ENCODE results near the gene PSIP1. TPM values are rescaled to one million over a fixed set of nuclear protein-coding genes. Genes with fewer than 3 reads are reported as not detected.
"Not testable (repeated sequence)": the region's sequence is repeated elsewhere in the genome, so short reads cannot be mapped to it uniquely, and the experiment has no call there.

PSIP1 gene
- total and polyA plus RNA-seq, 9 of the 15 experiments (the other 6 are each of a cell fraction or from before 2014, with no cell fraction given), result 18.8 to 119 (median 59.9) TPM

DNA sequence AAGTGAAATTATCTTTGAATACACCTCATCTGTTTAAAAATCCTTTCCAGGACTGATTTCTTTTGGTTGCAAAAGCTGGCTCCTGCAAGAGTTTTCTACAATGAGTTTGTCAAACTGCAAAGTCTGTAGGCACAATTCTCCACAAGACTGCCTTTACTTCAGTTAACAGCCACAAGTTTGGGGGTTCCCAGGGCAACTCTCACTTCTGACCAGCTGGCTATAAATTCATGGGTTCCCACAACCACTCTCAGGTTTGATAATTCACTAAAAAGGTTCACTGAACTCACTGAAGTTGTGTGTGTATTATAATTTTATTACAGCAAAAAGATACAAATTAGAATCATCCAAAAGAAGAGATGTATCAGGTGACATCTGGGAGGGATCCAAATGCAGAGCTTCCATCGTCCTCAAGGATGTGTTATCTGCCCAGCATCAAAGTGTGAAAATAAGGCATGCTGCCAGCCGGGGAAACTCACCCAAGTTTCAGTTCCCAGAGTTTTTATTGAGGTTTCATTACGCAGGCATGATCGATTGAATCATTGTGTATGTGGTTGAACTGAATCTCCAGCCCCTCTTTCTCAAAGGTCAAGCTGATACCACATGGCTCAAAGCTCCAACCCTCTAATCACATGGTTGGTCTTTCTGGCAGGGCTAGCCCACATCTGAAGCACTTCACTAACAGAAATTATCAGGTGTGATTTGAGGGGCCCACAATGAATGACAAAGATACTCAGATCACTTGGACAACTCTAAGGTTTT is 19.0 kb upstream of the PSIP1 start (continued):
- TF ChIP-seq ZNF76 (CRISPR knock-in tag; IDR thresholded peaks at IDR 0.05; ENCODE audit: borderline replicate concordance), result no peak
- TF ChIP-seq RBBP5 (IDR thresholded peaks at IDR 0.05; ENCODE audit: borderline replicate concordance, insufficient read depth, low read length, poor library complexity, severe bottlenecking), result no peak
- no peak for TF ChIP-seq BRF1 (IDR thresholded peaks at IDR 0.05; ENCODE audit: borderline replicate concordance, extremely low read depth, insufficient read length)
- no peak for TF ChIP-seq CHD1 (IDR thresholded peaks at IDR 0.05; ENCODE audit: low read length)
- no peak for TF ChIP-seq SMARCB1 (IDR thresholded peaks at IDR 0.05; ENCODE audit: insufficient read length, low read depth)

DNA sequence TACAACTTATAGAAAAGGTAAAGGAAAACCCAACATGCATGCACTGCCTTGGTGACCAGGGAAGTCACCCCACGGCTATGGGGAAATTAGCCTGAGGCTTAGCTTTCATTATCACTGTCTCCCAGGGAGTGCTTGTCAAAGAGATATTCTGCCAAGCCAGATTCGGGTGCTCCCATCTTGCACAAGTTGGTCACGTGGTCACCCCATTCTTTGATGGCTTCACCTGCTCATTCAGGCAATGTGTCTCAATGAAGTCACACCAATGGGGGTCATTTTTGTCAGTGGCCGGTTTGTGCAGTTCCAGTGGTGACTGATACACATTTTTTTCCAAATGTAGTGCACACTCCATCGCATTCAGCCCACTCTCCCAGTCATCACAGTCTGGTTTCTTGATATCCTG is 16.3 kb upstream of the PSIP1 start:
- H3K36me3 ChIP-seq (ENCODE audit: control insufficient read depth, insufficient read depth, low read length); H3K9ac ChIP-seq (ENCODE audit: insufficient read depth in 1 of 2, low read depth in 2 of 2, low read length in 2 of 2); H3K27me3 ChIP-seq (ENCODE audit: control insufficient read depth in 2 of 2, insufficient read depth in 2 of 2, low read length in 2 of 2); H4K20me1 ChIP-seq (replicated peaks; ENCODE audit: control insufficient read depth, insufficient read depth, low read length); H3K4me1 ChIP-seq (replicated peaks in 1 of 2; ENCODE audit: control insufficient read depth in 2 of 2, insufficient read depth in 2 of 2, low read length in 2 of 2); FAIRE-seq; POLR2A ChIA-PET; H3K27ac ChIP-seq (ENCODE audit: extremely low read depth, low read depth, low read length); in situ Hi-C loops (cut with MboI); H2AFZ ChIP-seq (ENCODE audit: low read depth, low read length); intact Hi-C loops (cut with micrococcal nuclease); H3K4me3 ChIP-seq; CTCF ChIA-PET (ENCODE audit: low intra/inter-chr PET ratio); H3K4me2 ChIP-seq (ENCODE audit: insufficient read depth, low read length); H3K9me3 ChIP-seq (replicated peaks; ENCODE audit: control insufficient read depth, insufficient read depth, low read depth, low read length); H3K9me1 ChIP-seq (ENCODE audit: control insufficient read depth, insufficient read depth, low read length); BruUV-seq (replicated peaks); H3K79me2 ChIP-seq (ENCODE audit: control insufficient read depth, insufficient read depth, low read length); ATAC-seq; TF ChIP-seq TOE1 (CRISPR knock-in tag; IDR thresholded peaks at IDR 0.05; ENCODE audit: borderline replicate concordance, low read depth): not testable (repeated sequence)
- TF ChIP-seq, protein P1, sequence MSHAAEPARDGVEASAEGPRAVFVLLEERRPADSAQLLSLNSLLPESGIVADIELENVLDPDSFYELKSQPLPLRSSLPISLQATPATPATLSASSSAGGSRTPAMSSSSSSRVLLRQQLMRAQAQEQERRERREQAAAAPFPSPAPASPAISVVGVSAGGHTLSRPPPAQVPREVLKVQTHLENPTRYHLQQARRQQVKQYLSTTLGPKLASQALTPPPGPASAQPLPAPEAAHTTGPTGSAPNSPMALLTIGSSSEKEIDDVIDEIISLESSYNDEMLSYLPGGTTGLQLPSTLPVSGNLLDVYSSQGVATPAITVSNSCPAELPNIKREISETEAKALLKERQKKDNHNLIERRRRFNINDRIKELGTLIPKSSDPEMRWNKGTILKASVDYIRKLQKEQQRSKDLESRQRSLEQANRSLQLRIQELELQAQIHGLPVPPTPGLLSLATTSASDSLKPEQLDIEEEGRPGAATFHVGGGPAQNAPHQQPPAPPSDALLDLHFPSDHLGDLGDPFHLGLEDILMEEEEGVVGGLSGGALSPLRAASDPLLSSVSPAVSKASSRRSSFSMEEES (CRISPR knock-in tag; IDR thresholded peaks at IDR 0.05), result peak; percentile 93
- TF ChIP-seq TAL1 (IDR thresholded peaks at IDR 0.05), result peak; percentile 41; the same call in 1 of the 2 replicates
- TF ChIP-seq TCF3 (CRISPR knock-in tag; IDR thresholded peaks at IDR 0.05), result peak; percentile 43; the same call in 1 of the 2 replicates
- TF ChIP-seq CBFA2T3 (IDR thresholded peaks at IDR 0.05), result peak; percentile 23
- peak; percentile 35; the same call in 1 of the 2 replicates for TF ChIP-seq CEBPB (tag; IDR thresholded peaks at IDR 0.05)
- TF ChIP-seq, protein P2, sequence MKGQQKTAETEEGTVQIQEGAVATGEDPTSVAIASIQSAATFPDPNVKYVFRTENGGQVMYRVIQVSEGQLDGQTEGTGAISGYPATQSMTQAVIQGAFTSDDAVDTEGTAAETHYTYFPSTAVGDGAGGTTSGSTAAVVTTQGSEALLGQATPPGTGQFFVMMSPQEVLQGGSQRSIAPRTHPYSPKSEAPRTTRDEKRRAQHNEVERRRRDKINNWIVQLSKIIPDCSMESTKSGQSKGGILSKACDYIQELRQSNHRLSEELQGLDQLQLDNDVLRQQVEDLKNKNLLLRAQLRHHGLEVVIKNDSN (CRISPR knock-in tag; IDR thresholded peaks at IDR 0.05), result peak; percentile 52
- TF ChIP-seq, protein P3, sequence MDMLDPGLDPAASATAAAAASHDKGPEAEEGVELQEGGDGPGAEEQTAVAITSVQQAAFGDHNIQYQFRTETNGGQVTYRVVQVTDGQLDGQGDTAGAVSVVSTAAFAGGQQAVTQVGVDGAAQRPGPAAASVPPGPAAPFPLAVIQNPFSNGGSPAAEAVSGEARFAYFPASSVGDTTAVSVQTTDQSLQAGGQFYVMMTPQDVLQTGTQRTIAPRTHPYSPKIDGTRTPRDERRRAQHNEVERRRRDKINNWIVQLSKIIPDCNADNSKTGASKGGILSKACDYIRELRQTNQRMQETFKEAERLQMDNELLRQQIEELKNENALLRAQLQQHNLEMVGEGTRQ (CRISPR knock-in tag; IDR thresholded peaks at IDR 0.05), result peak; percentile 61
- TF ChIP-seq TOE1 (IDR thresholded peaks at IDR 0.05; ENCODE audit: borderline replicate concordance), result 0 out of 2 replicates have a peak, but pooled peaks have one; percentile 34
- peak; percentile 41 for TF ChIP-seq CBFA2T2 (conservative IDR thresholded peaks at IDR 0.05)
- peak; percentile 84 for TF ChIP-seq RAD51 (IDR thresholded peaks at IDR 0.05; ENCODE audit: borderline replicate concordance, low read depth)
- 8% methylated on average over 5 of the region's 5 CpGs for WGBS (ENCODE audit: insufficient coverage, low coverage, missing lambda C conversion rate)
- DNase-seq (ENCODE audit: extremely low read depth in 1 of 4, low spot score in 3 of 4), result peak in 1 of 4 experiments; percentile 32

All from K562 (cell line).